HepG2 (cell line): ENCODE data around the gene NXPH4. TPM values are rescaled to one million over a fixed set of nuclear protein-coding genes. Genes with fewer than 3 reads are reported as not detected.

Experiments
- CEBPB ChIP-seq: IDR thresholded peaks from 2 replicates; pipeline ENCODE4 v1.6.1; 2011; ENCODE audit warnings: low read depth, low read length, improper control_type of control experiment, borderline replicate concordance
- FOSL2 ChIP-seq: sonication (generic); formaldehyde crosslinking; IDR thresholded peaks from 2 replicates; pipeline ENCODE4 v1.4.0; 2020; ENCODE audit warnings: missing genetic modification reagents
- MAFF ChIP-seq: IDR thresholded peaks from 2 replicates; pipeline ENCODE4 v1.6.1; 2011; ENCODE audit warnings: low read depth, low read length, improper control_type of control experiment
- RARA ChIP-seq: IDR thresholded peaks from 2 replicates; pipeline ENCODE4 v1.6.1; 2016; ENCODE audit warnings: missing genetic modification reagents, missing compliant biosample characterization
- SAFB2 ChIP-seq: sonication (generic); formaldehyde crosslinking; IDR thresholded peaks from 2 replicates; pipeline ENCODE4 v1.5.1; 2020; ENCODE audit warnings: missing genetic modification reagents, low read depth, mild to moderate bottlenecking, borderline replicate concordance
- SALL1 ChIP-seq: sonication (generic); formaldehyde crosslinking; IDR thresholded peaks from 2 replicates; pipeline ENCODE4 v1.8.0; 2022; ENCODE audit warnings: mild to moderate bottlenecking, missing genetic modification reagents
- XRCC5 ChIP-seq: fragments of 200-400 bp; formaldehyde crosslinking; optimal IDR thresholded peaks from 2 replicates; pipeline ENCODE3; 2017; ENCODE audit warnings: mild to moderate bottlenecking, low read length
- ZBTB26 ChIP-seq: IDR thresholded peaks from 2 replicates; pipeline ENCODE4 v1.6.1; 2016; ENCODE audit warnings: missing compliant biosample characterization, missing genetic modification reagents, borderline replicate concordance
- ZEB1 ChIP-seq: IDR thresholded peaks from 2 replicates; pipeline ENCODE4 v1.6.1; 2012; ENCODE audit warnings: mild to moderate bottlenecking, low read depth, inconsistent platforms; ENCODE audit not compliant: insufficient replicate concordance
- ZFP91 ChIP-seq: sonication (generic); formaldehyde crosslinking; IDR thresholded peaks from 2 replicates; pipeline ENCODE4 v1.9.0; 2022; ENCODE audit warnings: missing genetic modification reagents, mild to moderate bottlenecking, borderline replicate concordance
- ZNF225 ChIP-seq: sonication (generic); formaldehyde crosslinking; IDR thresholded peaks from 2 replicates; pipeline ENCODE4 v1.4.0; 2020; ENCODE audit warnings: mild to moderate bottlenecking, missing genetic modification reagents
- ZNF564 ChIP-seq: sonication (generic); formaldehyde crosslinking; IDR thresholded peaks from 2 replicates; pipeline ENCODE4 v1.8.1; 2023; ENCODE audit warnings: mild to moderate bottlenecking, missing genetic modification reagents
- polyA plus RNA-seq, 8 experiments: library from polyadenylated mRNA; depleted of rRNA in 3 of 8; stranded (reverse) in 7 of 8; unstranded in 1 of 8; fragments of >200 nt; fragmentation: Illumina TruSeq in 4 of 8; extraction: Trizol in 4 of 8; gene quantifications; 2 replicates each; pipeline versions ENCODE4 v1.2.1 to v1.2.3, GENCODE V29; 2011 to 2016; ENCODE audit warnings: low read depth in 4 of 8, missing spikeins in 1 of 8, mixed read lengths in 1 of 8; ENCODE audit not compliant: insufficient read depth in 1 of 8
- total RNA-seq, 5 experiments: library from RNA; depleted of rRNA; stranded (reverse); fragments of >200 nt; fragmentation: Illumina TruSeq; extraction: Trizol; gene quantifications; 2 replicates each; pipeline ENCODE4 v1.2.3, GENCODE V29; 2016; ENCODE audit warnings: low read depth in 1 of 5
- TF ChIP-seq, protein P1 (sequence below): sonication (generic); formaldehyde crosslinking; IDR thresholded peaks from 2 replicates; pipeline ENCODE4 v1.4.0; 2020; ENCODE audit warnings: missing genetic modification reagents
- TF ChIP-seq, protein P2 (sequence below): sonication (generic); formaldehyde crosslinking; IDR thresholded peaks from 2 replicates; pipeline ENCODE4; 2020; ENCODE audit warnings: missing genetic modification reagents, mild to moderate bottlenecking, borderline replicate concordance
- TF ChIP-seq, protein P3 (sequence below): sonication (generic); formaldehyde crosslinking; IDR thresholded peaks from 2 replicates; pipeline ENCODE4 v1.4.0; 2020; ENCODE audit warnings: mild to moderate bottlenecking, missing genetic modification reagents

The NXPH4 gene
- total and polyA plus RNA-seq, 2 of the 13 experiments (the other 11 are each of a cell fraction or from before 2014, with no cell fraction given) = 0.13 TPM; not detected in 1

GRCh38 chr12:57173089-57173488 lies 43.5 kb upstream of the NXPH4 start (continued):
- TF ChIP-seq ZBTB26 (peak; percentile 21; the same call in 1 of the 2 replicates), FOSL2 (CRISPR knock-in tag) (peak; percentile 6; the same call in 1 of the 2 replicates), ZFP91 (CRISPR knock-in tag) (peak; percentile 38; the same call in 1 of the 2 replicates), CEBPB (no peak), RARA (CRISPR knock-in tag) (0 out of 2 replicates have a peak, but pooled peaks have one; percentile 6), ZNF225 (CRISPR knock-in tag) (peak; percentile 35; the same call in 1 of the 2 replicates), ZNF564 (CRISPR knock-in tag) (no peak), SAFB2 (CRISPR knock-in tag) (no peak), MAFF (no peak), ZEB1 (no peak), SALL1 (CRISPR knock-in tag) (peak; percentile 37; the same call in 1 of the 2 replicates), XRCC5 (peak; percentile 84)
- TF ChIP-seq, protein P1, sequence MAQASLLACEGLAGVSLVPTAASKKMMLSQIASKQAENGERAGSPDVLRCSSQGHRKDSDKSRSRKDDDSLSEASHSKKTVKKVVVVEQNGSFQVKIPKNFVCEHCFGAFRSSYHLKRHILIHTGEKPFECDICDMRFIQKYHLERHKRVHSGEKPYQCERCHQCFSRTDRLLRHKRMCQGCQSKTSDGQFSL (CRISPR knock-in tag) = no peak
- TF ChIP-seq, protein P2, sequence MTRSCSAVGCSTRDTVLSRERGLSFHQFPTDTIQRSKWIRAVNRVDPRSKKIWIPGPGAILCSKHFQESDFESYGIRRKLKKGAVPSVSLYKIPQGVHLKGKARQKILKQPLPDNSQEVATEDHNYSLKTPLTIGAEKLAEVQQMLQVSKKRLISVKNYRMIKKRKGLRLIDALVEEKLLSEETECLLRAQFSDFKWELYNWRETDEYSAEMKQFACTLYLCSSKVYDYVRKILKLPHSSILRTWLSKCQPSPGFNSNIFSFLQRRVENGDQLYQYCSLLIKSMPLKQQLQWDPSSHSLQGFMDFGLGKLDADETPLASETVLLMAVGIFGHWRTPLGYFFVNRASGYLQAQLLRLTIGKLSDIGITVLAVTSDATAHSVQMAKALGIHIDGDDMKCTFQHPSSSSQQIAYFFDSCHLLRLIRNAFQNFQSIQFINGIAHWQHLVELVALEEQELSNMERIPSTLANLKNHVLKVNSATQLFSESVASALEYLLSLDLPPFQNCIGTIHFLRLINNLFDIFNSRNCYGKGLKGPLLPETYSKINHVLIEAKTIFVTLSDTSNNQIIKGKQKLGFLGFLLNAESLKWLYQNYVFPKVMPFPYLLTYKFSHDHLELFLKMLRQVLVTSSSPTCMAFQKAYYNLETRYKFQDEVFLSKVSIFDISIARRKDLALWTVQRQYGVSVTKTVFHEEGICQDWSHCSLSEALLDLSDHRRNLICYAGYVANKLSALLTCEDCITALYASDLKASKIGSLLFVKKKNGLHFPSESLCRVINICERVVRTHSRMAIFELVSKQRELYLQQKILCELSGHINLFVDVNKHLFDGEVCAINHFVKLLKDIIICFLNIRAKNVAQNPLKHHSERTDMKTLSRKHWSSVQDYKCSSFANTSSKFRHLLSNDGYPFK (CRISPR knock-in tag) = 0 out of 2 replicates have a peak, but pooled peaks have one; percentile 21
- TF ChIP-seq, protein P3, sequence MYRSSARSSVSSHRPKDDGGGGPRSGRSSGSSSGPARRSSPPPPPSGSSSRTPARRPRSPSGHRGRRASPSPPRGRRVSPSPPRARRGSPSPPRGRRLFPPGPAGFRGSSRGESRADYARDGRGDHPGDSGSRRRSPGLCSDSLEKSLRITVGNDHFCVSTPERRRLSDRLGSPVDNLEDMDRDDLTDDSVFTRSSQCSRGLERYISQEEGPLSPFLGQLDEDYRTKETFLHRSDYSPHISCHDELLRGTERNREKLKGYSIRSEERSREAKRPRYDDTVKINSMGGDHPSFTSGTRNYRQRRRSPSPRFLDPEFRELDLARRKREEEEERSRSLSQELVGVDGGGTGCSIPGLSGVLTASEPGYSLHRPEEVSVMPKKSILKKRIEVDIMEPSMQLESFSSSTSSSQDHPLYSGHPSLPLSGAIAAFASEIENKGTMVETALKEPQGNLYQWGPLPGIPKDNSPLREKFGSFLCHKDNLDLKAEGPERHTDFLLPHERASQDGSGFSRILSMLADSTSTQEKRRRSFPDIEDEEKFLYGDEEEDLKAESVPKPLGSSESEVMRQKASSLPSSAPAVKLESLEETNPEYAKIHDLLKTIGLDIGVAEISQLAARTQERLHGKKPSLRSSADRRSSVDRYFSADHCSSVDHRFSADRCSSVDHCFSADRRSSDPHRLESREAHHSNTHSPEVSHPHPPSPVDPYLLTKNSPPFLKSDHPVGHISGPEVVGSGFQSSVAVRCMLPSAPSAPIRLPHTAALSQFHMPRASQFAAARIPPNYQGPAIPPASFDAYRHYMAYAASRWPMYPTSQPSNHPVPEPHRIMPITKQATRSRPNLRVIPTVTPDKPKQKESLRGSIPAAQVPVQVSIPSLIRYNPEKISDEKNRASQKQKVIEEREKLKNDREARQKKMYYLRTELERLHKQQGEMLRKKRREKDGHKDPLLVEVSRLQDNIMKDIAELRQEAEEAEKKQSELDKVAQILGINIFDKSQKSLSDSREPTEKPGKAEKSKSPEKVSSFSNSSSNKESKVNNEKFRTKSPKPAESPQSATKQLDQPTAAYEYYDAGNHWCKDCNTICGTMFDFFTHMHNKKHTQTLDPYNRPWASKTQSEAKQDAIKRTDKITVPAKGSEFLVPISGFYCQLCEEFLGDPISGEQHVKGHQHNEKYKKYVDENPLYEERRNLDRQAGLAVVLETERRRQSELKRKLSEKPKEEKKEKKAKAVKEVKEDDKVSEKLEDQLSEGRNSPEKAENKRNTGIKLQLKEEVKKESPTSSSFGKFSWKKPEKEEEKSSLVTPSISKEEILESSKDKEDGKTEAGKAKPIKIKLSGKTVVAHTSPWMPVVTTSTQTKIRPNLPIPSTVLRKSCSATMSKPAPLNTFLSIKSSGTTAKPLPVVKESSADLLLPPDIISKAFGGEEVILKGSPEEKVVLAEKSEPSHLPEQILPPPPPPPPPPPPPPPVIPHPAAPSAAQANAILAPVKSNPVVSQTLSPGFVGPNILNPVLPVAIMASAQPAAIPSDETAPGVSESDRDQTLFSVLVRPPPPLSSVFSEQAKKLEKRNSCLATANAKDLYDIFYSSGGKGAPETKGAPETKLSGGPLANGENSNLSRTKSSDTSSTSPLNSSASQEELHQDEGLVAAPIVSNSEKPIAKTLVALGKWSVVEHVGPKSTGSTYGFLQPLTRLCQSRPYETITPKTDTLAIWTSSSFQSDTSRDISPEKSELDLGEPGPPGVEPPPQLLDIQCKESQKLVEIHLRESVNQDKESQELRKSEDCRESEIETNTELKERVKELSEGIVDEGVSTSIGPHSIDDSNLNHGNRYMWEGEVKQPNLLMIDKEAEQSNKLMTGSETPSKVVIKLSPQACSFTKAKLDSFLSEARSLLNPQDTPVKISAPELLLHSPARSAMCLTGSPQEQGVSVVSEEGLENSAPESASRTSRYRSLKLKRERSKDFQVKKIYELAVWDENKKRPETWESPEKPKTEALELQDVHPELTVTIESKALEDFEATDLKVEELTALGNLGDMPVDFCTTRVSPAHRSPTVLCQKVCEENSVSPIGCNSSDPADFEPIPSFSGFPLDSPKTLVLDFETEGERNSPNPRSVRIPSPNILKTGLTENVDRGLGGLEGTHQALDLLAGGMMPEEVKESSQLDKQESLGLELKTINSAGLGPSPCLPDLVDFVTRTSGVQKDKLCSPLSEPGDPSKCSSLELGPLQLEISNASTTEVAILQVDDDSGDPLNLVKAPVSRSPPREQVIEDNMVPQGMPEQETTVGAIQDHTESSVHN (CRISPR knock-in tag) = no peak
